K562 (cell line): ENCODE data around the gene PRKG1.

Experiments used
- CTCF ChIP-seq, 3 experiments: IDR thresholded peaks in 2 of 3; conservative IDR thresholded peaks in 1 of 3; 2 replicates each; pipeline ENCODE4 v1.5.1; 2011 to 2012; ENCODE audit warnings: low read length in 3 of 3, mild to moderate bottlenecking in 3 of 3, control low read depth in 2 of 3, improper control_type of control experiment in 1 of 3, inconsistent platforms in 1 of 3, low read depth in 1 of 3, mixed read lengths in 1 of 3, moderate library complexity in 1 of 3; ENCODE audit not compliant: insufficient read depth in 2 of 3
- GMEB1 ChIP-seq: fragments of 250-450 bp; sonication (Bioruptor Pico); IDR thresholded peaks from 2 replicates; pipeline ENCODE4 v1.4.0; 2020; ENCODE audit warnings: mild to moderate bottlenecking
- PML ChIP-seq: IDR thresholded peaks from 2 replicates; pipeline ENCODE4 v1.6.1; 2012; ENCODE audit warnings: low read length, inconsistent platforms
- ZNF699 ChIP-seq: fragments of 250-450 bp; sonication (Bioruptor Pico); IDR thresholded peaks from 2 replicates; pipeline ENCODE4 v1.8.0; 2021; ENCODE audit warnings: mild to moderate bottlenecking, moderate library complexity; ENCODE audit not compliant: insufficient replicate concordance

- no peak for TF ChIP-seq CTCF (IDR thresholded peaks at IDR 0.05 in 2 of 3, conservative IDR thresholded peaks at IDR 0.05 in 1 of 3; ENCODE audit: insufficient read depth in 2 of 3, low read depth in 1 of 3, low read length in 3 of 3)
- TF ChIP-seq PML, result no peak
- no peak for TF ChIP-seq GMEB1 (CRISPR knock-in tag)
- no peak for TF ChIP-seq ZNF699 (CRISPR knock-in tag)
Observed at GRCh38 chr10:52337225-52337624, 1262.9 kb downstream of the PRKG1 start.
